ENCODE measurements around the gene AQP1. TPM values are rescaled to one million over a fixed set of nuclear protein-coding genes. Genes with fewer than 3 reads are reported as not detected.

AQP1 gene
- total RNA-seq, 1 experiment from 2014 or later = 1.4 TPM

- no peak for DNase-seq (ENCODE audit: low spot score)
Measured at GRCh38 chr7:30884881-30885280, 26.8 kb upstream of the AQP1 start.

DNA sequence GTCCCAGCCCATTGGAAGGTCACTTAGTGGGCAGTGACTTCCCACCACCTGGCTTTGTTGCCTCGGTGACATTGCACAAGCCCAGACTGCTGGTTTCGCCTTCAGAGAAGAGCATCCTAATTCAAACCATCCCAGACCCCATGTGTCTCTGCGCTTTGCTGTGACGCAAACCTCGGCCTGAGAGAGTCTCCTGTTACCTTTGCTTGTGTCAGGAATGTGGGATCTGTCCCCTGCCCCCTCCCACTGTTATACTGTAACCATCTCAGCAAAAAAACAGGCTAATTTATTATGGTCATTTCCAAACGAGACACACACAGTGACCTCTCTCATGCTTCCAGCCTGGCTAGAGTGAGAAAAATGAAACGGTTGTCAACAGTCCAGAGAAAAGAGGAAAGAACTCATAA is 25.0 kb upstream of the AQP1 start:
- DNase-seq (ENCODE audit: low spot score) = no peak

DNA sequence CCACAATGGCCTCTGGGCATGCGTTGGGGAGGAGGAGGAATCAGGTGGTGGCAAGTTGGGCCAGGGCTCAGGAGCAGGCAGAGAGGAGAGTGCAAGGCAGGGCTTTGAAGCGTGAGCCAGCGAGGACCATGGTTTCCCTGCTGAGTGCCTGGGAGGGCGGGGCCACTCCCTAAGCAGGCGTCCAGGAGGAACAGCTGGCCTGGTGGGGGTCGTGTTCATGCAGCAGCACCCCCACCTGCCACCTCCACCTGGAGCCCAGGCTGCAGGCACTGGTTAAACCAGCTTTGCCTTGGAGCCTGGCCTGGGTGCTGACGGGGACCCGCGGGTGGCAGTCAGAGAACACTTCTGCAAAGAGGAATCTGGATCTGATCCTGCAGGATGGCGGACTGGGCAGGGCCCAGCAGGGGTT is 24.2 kb upstream of the AQP1 start:
- no peak for DNase-seq (ENCODE audit: low spot score)

- peak; percentile 87 for DNase-seq (ENCODE audit: low spot score)
Measured at GRCh38 chr7:30888747-30889146, 22.9 kb upstream of the AQP1 start.

GRCh38 chr7:30890226-30890625 is 21.4 kb upstream of the AQP1 start:
- DNase-seq (ENCODE audit: low spot score) = no peak

DNA sequence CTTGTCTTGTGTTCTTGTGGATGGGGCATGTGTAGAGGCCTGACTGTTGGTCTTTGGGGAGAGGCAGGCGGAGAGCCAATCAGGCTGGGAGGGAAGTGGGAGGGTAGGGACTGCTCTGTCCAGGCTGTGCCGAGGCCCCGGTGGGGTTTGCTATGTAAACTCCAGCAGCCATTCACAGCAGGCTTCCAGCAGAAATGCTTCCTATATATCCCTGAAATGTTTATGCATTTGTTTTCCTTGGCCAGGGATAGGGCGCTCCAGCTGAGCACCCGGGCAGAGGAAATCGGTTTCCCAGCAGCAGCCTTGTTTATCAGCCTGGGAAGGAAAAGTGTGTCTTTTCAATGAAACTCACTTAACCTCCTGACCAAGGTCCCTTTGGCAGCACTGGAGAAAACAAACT is 18.3 kb upstream of the AQP1 start:
- DNase-seq (ENCODE audit: low spot score) = peak; percentile 71

DNA sequence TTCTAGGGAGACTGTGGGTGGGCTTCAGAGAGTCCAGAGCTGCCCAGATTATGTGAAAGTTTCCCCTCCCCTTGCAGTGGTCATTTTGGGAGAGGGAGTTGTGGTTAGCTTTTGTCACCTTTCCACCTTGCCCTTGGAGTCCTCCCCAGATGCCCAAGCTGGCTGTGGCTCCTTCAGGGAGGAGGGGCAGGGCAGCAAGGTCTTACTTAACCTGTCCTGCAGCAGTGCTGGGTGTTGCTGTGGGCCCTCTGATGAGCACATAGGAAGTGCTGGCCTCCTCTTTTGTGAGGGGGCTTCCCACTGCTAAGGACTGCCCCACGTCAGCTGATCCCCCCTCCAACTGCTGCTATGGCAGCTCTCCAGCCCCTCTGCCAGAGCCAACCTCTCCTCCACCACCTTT is 17.6 kb upstream of the AQP1 start:
- DNase-seq (ENCODE audit: low spot score) = no peak

DNA sequence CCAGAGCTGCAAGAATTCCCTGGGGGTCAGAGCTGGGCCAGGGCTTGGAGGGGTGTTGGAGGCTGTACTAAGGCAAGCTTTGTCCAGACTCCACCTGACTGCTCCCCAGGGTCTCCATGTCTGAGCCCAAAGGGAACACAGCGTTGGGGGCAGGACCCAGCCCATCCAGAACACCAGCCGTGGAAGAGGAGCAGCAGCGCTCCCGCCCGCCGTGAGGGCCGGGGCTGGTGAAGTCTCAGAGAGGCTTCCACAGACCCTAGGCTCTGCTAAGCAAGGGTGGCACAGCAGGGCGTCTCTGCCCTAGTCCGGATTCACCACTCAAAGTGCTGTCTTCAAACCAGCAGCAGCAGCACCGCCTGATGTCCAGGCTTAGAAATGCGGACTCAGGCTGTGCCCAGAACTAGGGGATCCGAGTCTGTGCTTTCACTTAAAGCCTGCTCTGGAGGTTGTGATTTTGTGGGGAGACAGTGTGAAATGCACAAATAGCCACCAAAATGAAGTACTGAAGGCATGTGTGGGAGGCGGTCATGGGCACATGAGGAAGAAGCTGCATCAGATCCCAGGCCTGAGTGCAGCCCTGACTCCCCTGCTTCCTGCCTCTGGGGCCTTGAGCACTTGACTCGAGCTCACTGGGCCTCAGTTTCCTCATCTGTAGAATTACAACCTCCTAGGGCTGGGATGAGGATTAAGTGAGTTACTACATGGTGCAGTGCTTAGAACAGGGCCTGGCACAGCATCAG is 16.6 kb upstream of the AQP1 start:
- no peak for DNase-seq (ENCODE audit: low spot score)

DNA sequence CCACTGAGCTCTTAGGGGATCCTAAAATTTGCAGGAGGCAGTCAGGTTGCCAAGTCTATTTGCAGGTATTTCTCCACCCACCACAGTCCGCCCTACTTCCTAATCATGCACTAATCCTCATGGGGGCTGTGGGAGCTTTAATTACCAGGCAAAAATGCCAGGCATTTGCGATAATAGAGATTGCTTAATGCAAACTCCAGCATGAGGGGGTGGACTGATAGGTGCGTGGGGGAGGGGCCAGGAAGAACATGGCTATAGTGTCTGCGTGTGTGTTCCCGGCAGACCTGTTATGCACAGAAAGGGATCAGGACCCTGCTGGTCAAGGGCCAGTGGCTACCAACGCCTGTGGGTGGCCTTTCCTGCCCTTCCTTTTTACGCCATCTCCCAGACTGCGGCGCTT is 15.6 kb upstream of the AQP1 start:
- no peak for DNase-seq (ENCODE audit: low spot score)

GRCh38 chr7:30896783-30897637 is 14.6 kb upstream of the AQP1 start:
- no peak for DNase-seq (ENCODE audit: low spot score)

DNA sequence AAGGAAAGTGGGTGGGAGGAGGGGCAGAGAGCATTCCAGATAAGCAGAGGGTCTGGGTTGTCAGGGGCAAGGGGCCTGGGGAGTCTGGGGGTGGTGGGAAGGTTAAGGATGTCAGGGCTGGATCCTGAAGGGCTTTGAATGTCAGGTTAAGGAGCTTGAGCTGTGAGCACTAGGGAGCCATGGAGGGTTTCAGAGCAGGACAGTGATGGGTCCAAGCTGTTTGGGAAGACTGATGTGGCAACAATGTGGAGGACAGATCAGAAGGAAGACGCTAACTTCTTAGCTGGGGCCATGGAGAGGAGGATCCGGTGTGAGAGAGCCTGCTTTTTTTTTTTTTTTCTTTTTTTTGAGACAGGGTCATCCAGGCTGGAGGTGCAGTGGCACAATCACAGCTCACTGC is 13.9 kb upstream of the AQP1 start:
- no peak for DNase-seq (ENCODE audit: low spot score)

- DNase-seq (ENCODE audit: low spot score) = no peak
Measured at GRCh38 chr7:30898411-30898810, 13.2 kb upstream of the AQP1 start.

GRCh38 chr7:30899066-30899465 is 12.6 kb upstream of the AQP1 start:
- DNase-seq (ENCODE audit: low spot score) = no peak

DNA sequence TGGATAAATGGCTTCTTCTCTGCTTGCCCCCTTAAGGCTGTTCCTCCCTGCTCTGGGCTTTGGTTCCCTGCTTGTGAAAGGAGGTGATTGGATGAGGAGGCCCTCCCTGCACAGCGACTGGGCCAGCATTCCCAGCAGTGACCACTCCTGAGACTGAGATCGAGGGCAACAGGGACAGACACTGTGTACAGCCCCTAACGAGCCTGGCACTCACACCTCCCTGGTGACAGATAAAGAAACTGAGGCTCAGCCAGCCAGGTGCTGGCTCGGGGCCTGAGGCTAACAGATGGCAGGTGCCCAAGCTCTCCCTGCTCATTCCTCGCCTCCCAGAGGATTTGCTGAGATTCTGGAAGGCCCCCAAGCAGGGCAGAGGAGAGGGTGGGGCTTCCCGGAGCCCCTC is 12.0 kb upstream of the AQP1 start:
- DNase-seq (ENCODE audit: low spot score) = no peak

DNA sequence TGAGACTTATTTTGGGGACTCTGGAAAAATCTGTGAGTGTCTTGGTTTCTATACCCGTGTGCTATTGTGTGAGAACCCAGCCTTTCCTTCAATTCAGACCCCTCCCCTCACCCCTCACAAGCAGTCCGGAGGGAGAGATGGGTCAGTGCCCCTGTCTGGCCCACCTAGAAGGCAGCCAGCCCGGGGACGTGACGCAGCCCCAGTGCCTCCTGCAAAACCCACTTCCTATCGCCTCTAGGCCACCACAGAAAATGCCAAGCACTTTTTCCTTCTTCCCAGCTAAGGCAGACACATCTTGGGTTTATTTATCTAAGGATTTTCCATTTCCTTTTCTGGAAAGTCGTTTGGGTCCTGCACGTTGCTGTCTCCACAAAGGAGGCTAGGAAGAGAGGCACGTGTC is 11.6 kb upstream of the AQP1 start:
- peak; percentile 78 for DNase-seq (ENCODE audit: low spot score)

DNA sequence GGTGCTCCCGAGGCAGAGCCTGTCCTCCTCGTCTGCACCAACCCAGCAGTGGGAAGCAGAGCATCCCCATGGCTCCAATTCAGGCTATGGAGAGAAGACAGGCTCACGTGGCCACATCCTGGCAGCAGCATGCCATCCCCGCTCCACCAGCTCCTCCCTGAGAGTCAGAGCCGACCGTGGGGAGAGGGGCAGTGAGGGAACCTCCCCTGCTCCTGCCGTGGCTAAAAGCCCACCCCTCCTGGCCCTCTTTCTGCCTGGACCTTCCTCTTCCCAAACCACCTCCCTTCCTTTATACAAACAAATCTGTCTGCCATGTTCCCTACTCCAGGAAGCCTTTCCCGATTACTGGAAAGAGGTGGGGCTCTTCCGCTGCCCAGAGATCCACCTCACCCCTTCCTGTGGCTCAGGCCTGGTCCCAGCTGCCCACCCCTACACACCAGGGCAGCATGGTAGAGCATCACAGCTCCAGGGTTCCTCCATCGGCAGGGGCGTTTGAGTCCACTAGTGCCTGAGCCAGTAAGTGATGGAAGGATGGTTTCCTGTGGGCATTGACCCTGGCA is 10.8 kb upstream of the AQP1 start:
- DNase-seq (ENCODE audit: low spot score) = no peak

- no peak for DNase-seq (ENCODE audit: low spot score)
Measured at GRCh38 chr7:30901856-30902255, 9.8 kb upstream of the AQP1 start.

GRCh38 chr7:30902466-30902865 is 9.2 kb upstream of the AQP1 start:
- no peak for DNase-seq (ENCODE audit: low spot score)

DNA sequence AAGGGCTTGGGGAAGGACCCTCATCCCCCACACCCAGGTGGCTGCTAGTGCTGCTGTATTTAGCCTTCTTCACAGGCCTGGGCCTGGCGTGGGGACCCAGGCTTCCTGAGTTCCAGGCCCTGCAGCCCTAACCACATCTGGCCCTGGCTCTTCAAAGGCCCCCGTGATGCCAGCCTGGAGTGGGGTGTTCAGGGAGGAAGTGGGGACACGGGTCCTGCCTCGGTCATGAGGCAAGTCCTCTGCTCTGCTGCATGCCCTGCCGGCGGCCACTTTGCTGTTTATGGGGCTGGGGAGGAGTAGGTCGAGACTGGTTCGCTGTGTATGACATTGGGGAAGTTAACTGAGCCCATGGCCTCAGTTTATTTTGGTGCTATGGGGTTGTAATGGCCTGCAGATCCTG is 8.5 kb upstream of the AQP1 start:
- DNase-seq (ENCODE audit: low spot score) = no peak

- no peak for DNase-seq (ENCODE audit: low spot score)
Measured at GRCh38 chr7:30904561-30904960, 7.1 kb upstream of the AQP1 start.

DNA sequence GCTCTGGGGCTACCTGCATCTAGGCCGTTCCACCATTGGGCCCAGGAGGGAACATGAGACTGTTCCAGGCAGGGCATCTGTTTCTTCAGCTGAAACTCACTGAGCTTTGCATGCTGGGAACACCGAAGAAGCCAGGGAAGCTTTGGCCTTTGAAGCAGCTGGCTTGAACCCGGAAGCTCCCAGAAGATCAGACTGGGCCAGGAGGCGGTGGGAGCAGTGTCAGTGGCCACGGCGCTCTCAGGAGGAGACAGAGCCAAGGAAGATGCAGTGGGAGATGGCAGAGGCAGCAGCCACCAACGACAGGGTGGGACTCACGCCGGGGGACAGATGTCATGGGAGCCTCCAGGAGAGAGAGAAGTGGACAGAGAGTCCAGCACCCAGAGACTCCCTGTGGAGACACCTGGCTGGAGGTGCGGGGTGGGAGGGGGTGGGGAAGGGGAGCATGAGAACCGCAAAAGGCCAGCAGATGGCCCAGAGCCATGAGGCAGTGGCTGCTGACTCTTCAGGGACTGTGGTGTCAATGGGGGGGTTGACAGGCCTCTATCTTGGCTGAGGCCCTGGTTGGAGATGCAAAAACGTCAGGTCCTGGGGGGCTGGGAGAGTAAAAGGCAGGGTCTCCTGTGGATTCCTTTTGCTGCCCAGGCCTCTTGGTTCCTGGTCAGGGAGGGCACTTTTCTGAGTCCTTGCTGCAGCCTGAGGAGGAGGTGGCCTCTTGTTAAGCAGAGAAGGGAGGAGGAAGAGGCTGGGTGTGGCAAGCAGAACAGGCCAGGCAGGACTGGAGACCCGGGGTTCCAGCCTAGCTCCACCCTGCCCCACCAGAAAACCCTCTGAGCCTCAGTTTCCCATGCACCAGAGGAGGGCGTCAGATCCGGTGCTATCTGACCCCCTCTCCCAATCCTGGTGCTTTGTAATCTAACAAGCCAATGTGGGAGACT is 6.3 kb upstream of the AQP1 start:
- DNase-seq (ENCODE audit: low spot score) = no peak

GRCh38 chr7:30906014-30906413 is 5.6 kb upstream of the AQP1 start:
- peak; percentile 63 for DNase-seq (ENCODE audit: low spot score)
